Measurements from ENCODE around the gene CASP7.

GRCh38 chr10:113740850-113741249 is 61.1 kb downstream of the CASP7 start:
- TF ChIP-seq CTCF (conservative IDR thresholded peaks at IDR 0.05 in 1 of 2, IDR thresholded peaks at IDR 0.05 in 1 of 2; ENCODE audit: extremely low read depth in 1 of 2, insufficient read depth in 1 of 2, low read depth in 1 of 2, low read length in 2 of 2) (no peak), EZH2 (IDR thresholded peaks at IDR 0.05; ENCODE audit: borderline replicate concordance, low read length) (no peak)

Measured in mammary epithelial cell (primary cell).